Epithelial cell of esophagus (primary cell): ENCODE measurements around the gene GADL1.

Experiments
- DNase-seq: peaks from one replicate; pipeline ENCODE4 v3.0.0; 2010; ENCODE audit warnings: low read depth
- H3K4me3 ChIP-seq: 2 replicates; pipeline ENCODE4 v1.5.1; 2011; ENCODE audit warnings: mild to moderate bottlenecking, low read length, control low read depth
- CTCF ChIP-seq: IDR thresholded peaks from 2 replicates; pipeline ENCODE4 v1.5.1; 2011; ENCODE audit warnings: low read depth, mild to moderate bottlenecking, low read length, control low read depth, inconsistent platforms; ENCODE audit not compliant: insufficient read depth; ENCODE audit errors: missing control alignments

Gene GADL1

GRCh38 chr3:30733209-30733608 lies 161.3 kb downstream of the GADL1 start:
- DNase-seq, result no peak
- no peak for TF ChIP-seq CTCF
- H3K4me3 ChIP-seq, result no peak overlapping the region

DNA sequence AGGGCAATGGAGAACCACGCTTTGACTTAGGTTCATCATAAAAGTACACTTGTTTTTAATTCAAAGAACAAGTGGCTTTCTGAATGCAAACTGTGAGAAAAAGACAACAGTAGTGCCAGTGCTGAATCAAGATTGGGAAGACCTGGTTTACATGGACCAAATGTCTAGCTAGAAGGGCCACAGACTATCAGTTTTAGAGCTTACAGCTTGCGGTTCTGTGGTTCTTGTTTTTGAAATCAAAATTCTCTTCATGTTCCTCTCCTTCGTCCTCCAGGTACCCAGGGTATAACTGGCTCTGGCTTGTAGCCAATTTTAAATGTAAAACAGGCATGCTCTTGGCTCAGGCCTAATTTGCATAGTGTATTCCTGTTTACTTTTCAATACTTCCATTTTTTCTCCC lies 163.5 kb downstream of the GADL1 start:
- DNase-seq, result no peak
- no peak for TF ChIP-seq CTCF
- H3K4me3 ChIP-seq, result no peak overlapping the region

DNA sequence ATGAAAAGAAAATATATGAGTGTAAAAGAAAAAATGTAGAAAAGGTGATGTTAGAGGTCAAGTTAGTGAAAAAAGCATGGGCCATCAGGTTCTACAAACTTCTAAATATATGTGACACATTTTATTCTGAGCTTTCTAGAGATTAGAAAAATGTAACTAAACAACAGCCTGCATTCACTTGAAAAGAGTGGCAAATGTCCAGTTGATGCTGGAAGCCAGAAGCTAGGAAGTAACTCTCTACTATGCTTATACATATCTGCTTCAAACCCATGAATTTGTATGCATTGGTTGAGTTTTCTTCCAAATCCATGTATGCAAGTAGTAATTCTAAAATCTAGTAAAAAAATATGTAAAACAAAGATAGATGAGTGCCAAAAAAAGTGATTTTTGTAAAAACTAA lies 164.5 kb downstream of the GADL1 start:
- no peak for TF ChIP-seq CTCF
- DNase-seq, result no peak
- no peak overlapping the region for H3K4me3 ChIP-seq

DNA sequence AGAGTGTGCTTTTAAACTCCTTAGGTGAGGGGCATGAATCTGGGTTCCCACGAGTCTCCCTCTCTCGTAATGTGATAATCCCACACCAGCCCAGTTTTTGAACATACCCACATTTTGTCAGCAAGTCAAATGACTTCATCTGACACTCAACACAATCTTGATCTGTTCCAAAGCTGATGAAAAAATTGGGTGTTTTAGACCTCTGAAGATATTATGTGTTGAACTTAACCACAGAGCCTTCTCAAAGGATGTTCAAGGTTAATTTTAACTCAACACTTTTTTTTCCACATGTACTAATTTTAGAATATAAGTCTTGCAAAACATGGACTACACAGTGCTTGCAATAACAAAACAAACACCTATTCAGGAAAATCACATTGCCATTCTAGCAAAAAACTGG lies 164.9 kb downstream of the GADL1 start:
- no peak for DNase-seq
- TF ChIP-seq CTCF, result no peak
- no peak overlapping the region for H3K4me3 ChIP-seq

GRCh38 chr3:30728143-30728542 lies 166.3 kb downstream of the GADL1 start:
- TF ChIP-seq CTCF, result no peak
- H3K4me3 ChIP-seq, result no peak overlapping the region
- DNase-seq, result no peak

DNA sequence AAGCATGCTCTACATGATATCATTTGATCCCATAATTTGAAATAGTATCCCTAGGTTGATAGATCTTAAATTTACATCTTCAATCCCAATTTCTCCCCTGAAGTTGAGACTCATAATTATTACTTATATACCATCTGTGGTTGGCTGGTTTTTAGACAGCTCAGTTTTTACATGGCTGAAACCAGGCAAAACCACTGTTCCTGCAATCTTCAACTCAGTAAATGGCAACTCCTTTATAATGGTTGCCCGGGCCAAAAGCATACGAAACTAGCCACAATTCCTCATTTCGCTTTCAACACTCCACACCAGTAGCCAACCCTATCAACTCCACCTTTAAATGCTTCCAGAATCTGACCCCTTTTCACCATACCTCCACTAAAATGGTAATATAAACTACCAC lies 169.6 kb downstream of the GADL1 start:
- no peak for DNase-seq
- TF ChIP-seq CTCF, result no peak
- no peak overlapping the region for H3K4me3 ChIP-seq

- no peak for DNase-seq
- no peak for TF ChIP-seq CTCF
- H3K4me3 ChIP-seq, result no peak overlapping the region
Measured at GRCh38 chr3:30723211-30723610, 171.2 kb downstream of the GADL1 start.
